Activated naive CD8-positive, alpha-beta T cell treated with anti-CD3 and anti-CD28 coated beads, Interleukin-2, amount 10 ng/mL, durations not matched to agents 7 days and 5 days (primary cell): ENCODE measurements around the gene MIOS. TPM values are rescaled to one million over a fixed set of nuclear protein-coding genes. Genes with fewer than 3 reads are reported as not detected.
A peak's percentile ranks its signal among the peaks of the same experiment; 100 is the strongest.

Experiments
- ATAC-seq: fragments of 150-1000 bp; cut with Tn5 transposase; one replicate; pipeline ENCODE4 v1.10.0; 2021; ENCODE audit warnings: low read depth, moderate library complexity
- POLR2A ChIA-PET: fragments of 350-600 bp; sonication (Branson Sonifier 250); formaldehyde crosslinking; loops from one replicate; lab custom pipeline; 2021; ENCODE audit warnings: antibody characterized with exemption; lab: Charles Lee
- DNase-seq: peaks from one replicate; pipeline ENCODE4 v3.0.0; 2021
- H3K27ac Mint-ChIP-seq: one replicate; pipeline ENCODE4 v1.8.0; 2022; ENCODE audit warnings: mild to moderate bottlenecking, mixed read lengths
- H3K27me3 Mint-ChIP-seq: one replicate; pipeline ENCODE4 v1.8.0; 2022; ENCODE audit warnings: mild to moderate bottlenecking, moderate library complexity, mixed read lengths
- H3K36me3 Mint-ChIP-seq: one replicate; pipeline ENCODE4 v1.8.0; 2021; ENCODE audit warnings: mild to moderate bottlenecking, mixed read lengths
- H3K4me1 Mint-ChIP-seq: one replicate; pipeline ENCODE4 v1.8.0; 2021; ENCODE audit warnings: mixed read lengths
- H3K4me3 Mint-ChIP-seq: one replicate; pipeline ENCODE4 v1.8.0; 2022; ENCODE audit warnings: mild to moderate bottlenecking, moderate library complexity, mixed read lengths
- H3K9me3 Mint-ChIP-seq: one replicate; pipeline ENCODE4 v1.8.0; 2021; ENCODE audit warnings: mixed read lengths
- total RNA-seq, 2 experiments: library from RNA; stranded (reverse); gene quantifications; one replicate each; pipeline ENCODE4 v1.2.3, GENCODE V29; 2021

MIOS gene
- total RNA-seq, 2 experiments from 2014 or later, result 42.0 to 42.1 TPM

DNA sequence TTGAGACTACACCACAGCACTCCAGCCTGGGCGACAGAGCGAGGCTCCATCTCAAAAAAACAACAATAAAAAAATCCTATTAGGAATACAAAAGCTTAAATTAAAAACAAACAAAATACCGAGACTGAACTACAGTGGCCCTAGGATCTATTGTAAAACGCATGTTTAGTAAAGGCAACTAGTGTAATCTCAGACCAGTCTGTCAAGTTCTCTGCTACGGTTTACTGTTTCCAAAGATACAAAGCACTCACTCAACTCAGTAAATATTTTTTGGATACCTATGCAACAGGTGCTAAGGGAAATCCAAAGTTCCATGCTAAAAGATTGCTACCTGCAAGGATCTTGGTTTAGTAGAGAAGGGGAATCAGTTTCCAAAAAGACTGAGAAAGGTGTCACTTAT lies 3.4 kb upstream of the MIOS start:
- peaks cover 13% of the 10 kb centered on the region for H3K9me3 Mint-ChIP-seq
- POLR2A ChIA-PET, result interaction anchor here (0.6 kb wide), 1 partner anchor 136 kb away, joined by 3 read pairs; no protein-coding TSS in a partner anchor
- no peaks in the 10 kb centered on the region for H3K27me3 Mint-ChIP-seq
- ATAC-seq (no peak), DNase-seq (no peak)
- H3K4me1 Mint-ChIP-seq, result peaks cover 5% of the 10 kb centered on the region
- H3K4me3 Mint-ChIP-seq, result no peak overlapping the region
- peaks cover 2% of the 10 kb centered on the region for H3K36me3 Mint-ChIP-seq
- no peak overlapping the region for H3K27ac Mint-ChIP-seq

DNA sequence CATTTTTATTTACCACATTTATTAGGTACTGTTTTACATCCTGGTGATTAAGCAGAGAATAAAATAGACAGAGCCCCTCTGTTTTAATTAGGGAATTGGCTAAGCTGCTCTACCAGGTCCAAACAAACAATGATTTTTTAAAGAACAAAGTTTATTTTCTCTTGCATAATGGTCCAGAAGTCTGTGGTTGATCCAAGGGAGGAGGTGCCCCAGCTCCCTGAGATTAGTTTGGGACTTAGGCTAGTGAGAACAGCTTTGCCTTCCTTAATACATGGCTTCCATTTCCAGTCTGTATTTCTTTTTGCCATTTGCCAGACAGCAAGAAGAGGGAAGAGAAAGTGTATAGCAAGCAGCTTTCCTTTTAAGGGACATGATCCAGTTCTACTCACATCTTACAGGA lies 2.9 kb upstream of the MIOS start:
- H3K27me3 Mint-ChIP-seq, result no peaks in the 10 kb centered on the region
- POLR2A ChIA-PET, result interaction anchor here (0.6 kb wide), 1 partner anchor 135 kb away, joined by 3 read pairs; no protein-coding TSS in a partner anchor
- peaks cover 10% of the 10 kb centered on the region for H3K4me1 Mint-ChIP-seq
- H3K36me3 Mint-ChIP-seq, result peaks cover 2% of the 10 kb centered on the region
- no peak overlapping the region for H3K4me3 Mint-ChIP-seq
- ATAC-seq (no peak), DNase-seq (no peak)
- H3K27ac Mint-ChIP-seq, result no peak overlapping the region
- peaks cover 8% of the 10 kb centered on the region for H3K9me3 Mint-ChIP-seq

DNA sequence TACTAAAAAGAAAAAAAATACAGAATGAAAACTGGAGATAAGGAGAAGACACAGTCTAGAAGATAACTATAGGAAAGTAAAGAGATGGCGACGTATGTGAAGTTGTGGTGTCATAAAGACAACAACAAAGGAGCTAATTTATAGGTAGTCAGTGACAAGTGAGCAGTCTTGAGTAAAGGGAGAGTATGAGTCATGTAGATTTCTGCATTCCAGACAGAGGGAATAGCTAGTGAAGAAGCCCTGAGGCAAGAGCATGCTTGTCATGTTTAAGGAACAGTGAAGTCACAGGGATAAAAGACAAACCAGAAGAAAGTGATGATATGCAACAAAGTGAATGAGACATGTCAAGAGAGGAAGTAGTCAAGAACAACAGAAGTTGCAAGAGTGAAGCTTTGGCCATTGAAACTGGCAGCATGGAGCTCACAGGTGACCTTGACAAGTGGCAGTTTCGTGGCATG lies 2.3 kb upstream of the MIOS start:
- H3K9me3 Mint-ChIP-seq, result peaks cover 6% of the 10 kb centered on the region
- ATAC-seq (no peak), DNase-seq (no peak)
- peaks cover 15% of the 10 kb centered on the region for H3K4me1 Mint-ChIP-seq
- H3K27me3 Mint-ChIP-seq, result no peaks in the 10 kb centered on the region
- POLR2A ChIA-PET, result no interaction called here
- no peak overlapping the region for H3K4me3 Mint-ChIP-seq
- H3K36me3 Mint-ChIP-seq, result peaks cover 5% of the 10 kb centered on the region
- no peak overlapping the region for H3K27ac Mint-ChIP-seq

- Mint-ChIP-seq H3K36me3 (peaks cover 13% of the 10 kb centered on the region), H3K4me1 (peaks cover 23% of the 10 kb centered on the region), H3K9me3 (peaks cover 3% of the 10 kb centered on the region), H3K27me3 (no peaks in the 10 kb centered on the region), H3K4me3 (no peak overlapping the region), H3K27ac (no peak overlapping the region)
- ATAC-seq (no peak), DNase-seq (no peak)
- POLR2A ChIA-PET, result no interaction called here
Measured at GRCh38 chr7:7565018-7565680, 1.5 kb upstream of the MIOS start.

- Mint-ChIP-seq H3K27ac (no peak overlapping the region), H3K36me3 (peaks cover 12% of the 10 kb centered on the region), H3K4me3 (no peak overlapping the region), H3K9me3 (peaks cover 1% of the 10 kb centered on the region), H3K4me1 (peaks cover 24% of the 10 kb centered on the region), H3K27me3 (no peaks in the 10 kb centered on the region)
- no peak for DNase-seq
- no peak for ATAC-seq
- POLR2A ChIA-PET, result interaction anchor here (1.0 kb wide), 1 partner anchor 75 kb away, joined by 3 read pairs; the partner anchor contains the start of gene UMAD1
Measured at GRCh38 chr7:7565746-7566650, 686 bp upstream of the MIOS start.

GRCh38 chr7:7567898-7568531 lies 1.3 kb downstream of the MIOS start:
- Mint-ChIP-seq H3K36me3 (peaks cover 19% of the 10 kb centered on the region), H3K4me1 (peaks cover 29% of the 10 kb centered on the region), H3K27ac (peak overlapping the region; percentile 87), H3K4me3 (peak overlapping the region; percentile 82), H3K9me3 (no peaks in the 10 kb centered on the region), H3K27me3 (no peaks in the 10 kb centered on the region)
- POLR2A ChIA-PET, result interaction anchor here (0.6 to 2.1 kb wide), 7 partner anchors 72 to 631 kb away, joined by 3 to 14 read pairs (median 3); partner anchors contain the start of genes C1GALT1, GLCCI1 and UMAD1
- DNase-seq (no peak), ATAC-seq (no peak)

DNA sequence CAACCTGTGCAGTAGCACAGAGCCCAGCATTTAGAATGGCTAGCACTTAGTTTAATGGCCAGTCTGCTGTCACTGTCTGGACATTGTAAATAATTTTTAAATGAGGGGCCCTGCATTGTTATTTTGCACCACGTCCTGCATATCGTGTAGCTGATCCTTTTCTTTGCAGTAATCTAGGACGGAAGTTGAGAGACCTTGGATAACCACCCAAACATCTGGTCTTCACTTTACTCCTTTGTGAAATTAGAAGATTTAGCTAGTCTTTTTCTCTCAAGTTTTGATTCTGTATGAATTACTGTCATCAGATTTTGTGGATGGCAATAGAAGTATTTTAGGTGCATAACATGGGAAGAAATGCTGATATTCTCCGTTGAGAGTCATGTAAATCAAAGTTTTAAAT lies 1.9 kb downstream of the MIOS start:
- Mint-ChIP-seq H3K9me3 (no peaks in the 10 kb centered on the region), H3K36me3 (peaks cover 24% of the 10 kb centered on the region), H3K27me3 (no peaks in the 10 kb centered on the region)

DNA sequence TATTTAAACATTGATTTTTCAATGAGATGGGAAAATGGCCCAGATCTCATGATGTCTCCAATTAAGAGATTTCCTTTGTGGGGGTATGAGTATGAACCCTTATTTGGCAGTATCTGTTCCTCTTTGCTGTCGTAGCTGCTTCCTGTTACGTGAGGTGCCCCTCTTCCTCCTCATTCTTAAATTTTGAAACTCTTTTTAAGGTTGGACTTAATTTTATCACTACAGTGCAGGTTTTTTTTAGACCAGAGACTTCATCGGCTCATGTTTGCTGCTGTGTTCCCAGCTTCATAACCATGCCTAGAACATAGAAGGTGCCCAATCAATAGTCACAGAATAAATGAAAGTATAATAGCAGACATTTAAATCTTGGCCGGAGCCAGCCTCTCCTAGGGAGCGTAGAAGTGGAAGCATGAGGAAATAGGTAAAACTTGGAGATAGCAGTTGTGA lies 2.4 kb downstream of the MIOS start:
- Mint-ChIP-seq H3K9me3 (no peaks in the 10 kb centered on the region), H3K4me1 (peaks cover 29% of the 10 kb centered on the region), H3K4me3 (peak overlapping the region; percentile 82), H3K27ac (peak overlapping the region; percentile 87), H3K27me3 (no peaks in the 10 kb centered on the region), H3K36me3 (peaks cover 30% of the 10 kb centered on the region)
- ATAC-seq, result peak; percentile 49
- DNase-seq, result no peak
- POLR2A ChIA-PET, result interaction anchor here (1.1 to 2.1 kb wide), 4 partner anchors 71 to 630 kb away, joined by 3 to 14 read pairs (median 3); partner anchors contain the start of genes GLCCI1 and UMAD1

More for the DNA sequence above, 1.9 kb downstream of the MIOS start:
- peak overlapping the region; percentile 87 for H3K27ac Mint-ChIP-seq
- no peak for DNase-seq
- ATAC-seq, result no peak
- peak overlapping the region; percentile 82 for H3K4me3 Mint-ChIP-seq
- H3K4me1 Mint-ChIP-seq, result peaks cover 29% of the 10 kb centered on the region
- POLR2A ChIA-PET, result interaction anchor here (0.6 to 2.1 kb wide), 7 partner anchors 72 to 630 kb away, joined by 3 to 14 read pairs (median 3); partner anchors contain the start of genes C1GALT1, GLCCI1 and UMAD1

GRCh38 chr7:7569615-7570014 lies 2.9 kb downstream of the MIOS start:
- no peaks in the 10 kb centered on the region for H3K27me3 Mint-ChIP-seq
- ATAC-seq (no peak), DNase-seq (no peak)
- no peaks in the 10 kb centered on the region for H3K9me3 Mint-ChIP-seq
- H3K4me3 Mint-ChIP-seq, result peak overlapping the region; percentile 82
- POLR2A ChIA-PET, result no interaction called here
- peaks cover 34% of the 10 kb centered on the region for H3K36me3 Mint-ChIP-seq
- H3K27ac Mint-ChIP-seq, result peak overlapping the region; percentile 87
- peaks cover 29% of the 10 kb centered on the region for H3K4me1 Mint-ChIP-seq

- ATAC-seq, result no peak
- Mint-ChIP-seq H3K36me3 (peaks cover 38% of the 10 kb centered on the region), H3K27ac (no peak overlapping the region), H3K4me3 (no peak overlapping the region), H3K9me3 (no peaks in the 10 kb centered on the region), H3K4me1 (peaks cover 29% of the 10 kb centered on the region), H3K27me3 (no peaks in the 10 kb centered on the region)
- POLR2A ChIA-PET, result no interaction called here
- no peak for DNase-seq
Measured at GRCh38 chr7:7570584-7570983, 3.9 kb downstream of the MIOS start.

DNA sequence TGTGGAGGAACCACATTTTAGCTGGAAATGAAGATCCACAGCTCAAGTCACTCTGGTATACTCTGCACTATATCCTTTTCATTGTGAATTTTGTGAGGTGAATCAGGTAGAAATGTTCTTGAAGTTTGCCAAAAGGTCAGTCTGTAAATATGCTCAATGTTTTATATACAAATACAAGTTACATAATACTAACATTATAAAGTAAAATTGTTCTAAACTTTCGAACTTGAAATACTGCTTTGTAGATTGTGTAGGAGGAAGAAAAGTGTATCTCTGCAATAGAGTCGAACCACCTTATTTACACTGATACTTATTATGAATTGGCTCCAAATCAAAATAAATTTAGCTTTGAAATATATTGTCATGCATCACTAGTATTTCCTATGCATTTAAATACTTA lies 7.0 kb downstream of the MIOS start:
- no peak overlapping the region for H3K27ac Mint-ChIP-seq
- DNase-seq, result no peak
- H3K9me3 Mint-ChIP-seq, result no peaks in the 10 kb centered on the region
- no peaks in the 10 kb centered on the region for H3K27me3 Mint-ChIP-seq
- H3K36me3 Mint-ChIP-seq, result peaks cover 41% of the 10 kb centered on the region
- peaks cover 20% of the 10 kb centered on the region for H3K4me1 Mint-ChIP-seq
- no peak for ATAC-seq
- no peak overlapping the region for H3K4me3 Mint-ChIP-seq
- POLR2A ChIA-PET, result no interaction called here

DNA sequence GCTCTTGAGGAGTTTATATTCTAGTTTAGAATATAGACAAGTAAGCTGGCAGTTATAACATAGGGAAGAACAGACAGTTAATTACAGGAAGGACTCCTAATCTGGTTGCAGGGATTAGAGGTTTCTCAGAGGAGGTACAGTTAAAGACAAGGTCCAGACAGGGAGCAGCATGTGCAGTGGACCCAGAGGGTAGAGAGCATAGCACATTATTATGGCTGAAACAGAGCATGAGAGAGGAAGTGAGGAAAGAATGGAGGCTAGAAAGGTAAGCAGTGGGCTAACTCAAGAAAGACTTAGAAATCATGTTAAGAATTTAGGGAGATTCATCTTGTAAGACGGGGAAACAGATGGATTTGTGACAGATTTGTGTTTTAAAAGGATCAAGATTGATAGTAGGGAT lies 9.7 kb downstream of the MIOS start:
- POLR2A ChIA-PET, result no interaction called here
- DNase-seq (no peak), ATAC-seq (no peak)
- no peak overlapping the region for H3K27ac Mint-ChIP-seq
- peaks cover 34% of the 10 kb centered on the region for H3K36me3 Mint-ChIP-seq
- no peaks in the 10 kb centered on the region for H3K9me3 Mint-ChIP-seq
- peaks cover 7% of the 10 kb centered on the region for H3K4me1 Mint-ChIP-seq
- H3K4me3 Mint-ChIP-seq, result no peak overlapping the region
- no peaks in the 10 kb centered on the region for H3K27me3 Mint-ChIP-seq

- Mint-ChIP-seq H3K27me3 (no peaks in the 10 kb centered on the region), H3K9me3 (no peaks in the 10 kb centered on the region), H3K4me3 (no peak overlapping the region), H3K4me1 (peaks cover 3% of the 10 kb centered on the region), H3K27ac (no peak overlapping the region), H3K36me3 (peaks cover 31% of the 10 kb centered on the region)
- no peak for DNase-seq
- ATAC-seq, result no peak
- POLR2A ChIA-PET, result no interaction called here
Measured at GRCh38 chr7:7577888-7578287, 11.2 kb downstream of the MIOS start.
